Tibial nerve (tissue), 4 donors: ENCODE data around the gene FAM83B.

Experiments used
- EP300 ChIP-seq, 2 donors: sonication (generic); formaldehyde crosslinking; IDR thresholded peaks; one replicate each; pipeline ENCODE4 v1.6.1; 2017; ENCODE audit warnings: antibody characterized with exemption in 2 of 2, mild to moderate bottlenecking in 1 of 2
- POLR2A ChIP-seq, 2 donors: fragments of 450-650 bp; IDR thresholded peaks; one replicate each; pipeline ENCODE4 v1.6.1; 2017; ENCODE audit warnings: antibody characterized with exemption in 2 of 2, mild to moderate bottlenecking in 2 of 2, moderate library complexity in 2 of 2
- TF ChIP-seq, protein P1 (sequence below), 5 experiments: fragments of 200-600 bp in 3 of 5; fragments of 450-650 bp in 2 of 5; sonication (generic) in 3 of 5; IDR thresholded peaks; one replicate each; pipeline ENCODE4 v1.5.1; 2016 to 2019; ENCODE audit warnings: antibody characterized with exemption in 5 of 5, mild to moderate bottlenecking in 3 of 5, moderate library complexity in 2 of 5

DNA sequence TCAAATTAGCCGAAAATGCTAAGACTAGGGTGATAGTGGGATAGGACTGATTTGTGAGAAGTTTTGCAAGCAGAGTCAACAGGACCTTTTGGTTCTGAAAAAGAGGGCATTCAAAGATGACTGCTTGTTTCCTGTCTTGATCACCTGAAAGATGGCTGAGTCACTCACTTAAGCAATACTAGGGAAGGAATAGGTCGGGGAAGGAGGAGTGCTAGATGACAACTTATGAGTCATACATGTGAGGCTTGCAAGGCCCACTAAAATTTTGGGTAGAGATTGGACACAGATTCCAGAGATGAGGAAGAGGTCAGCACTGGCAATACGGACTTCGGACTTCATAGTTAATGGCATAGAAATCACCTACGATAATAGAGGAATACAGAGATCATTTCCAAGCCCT lies 89.2 kb downstream of the FAM83B start:
- TF ChIP-seq, protein P1, sequence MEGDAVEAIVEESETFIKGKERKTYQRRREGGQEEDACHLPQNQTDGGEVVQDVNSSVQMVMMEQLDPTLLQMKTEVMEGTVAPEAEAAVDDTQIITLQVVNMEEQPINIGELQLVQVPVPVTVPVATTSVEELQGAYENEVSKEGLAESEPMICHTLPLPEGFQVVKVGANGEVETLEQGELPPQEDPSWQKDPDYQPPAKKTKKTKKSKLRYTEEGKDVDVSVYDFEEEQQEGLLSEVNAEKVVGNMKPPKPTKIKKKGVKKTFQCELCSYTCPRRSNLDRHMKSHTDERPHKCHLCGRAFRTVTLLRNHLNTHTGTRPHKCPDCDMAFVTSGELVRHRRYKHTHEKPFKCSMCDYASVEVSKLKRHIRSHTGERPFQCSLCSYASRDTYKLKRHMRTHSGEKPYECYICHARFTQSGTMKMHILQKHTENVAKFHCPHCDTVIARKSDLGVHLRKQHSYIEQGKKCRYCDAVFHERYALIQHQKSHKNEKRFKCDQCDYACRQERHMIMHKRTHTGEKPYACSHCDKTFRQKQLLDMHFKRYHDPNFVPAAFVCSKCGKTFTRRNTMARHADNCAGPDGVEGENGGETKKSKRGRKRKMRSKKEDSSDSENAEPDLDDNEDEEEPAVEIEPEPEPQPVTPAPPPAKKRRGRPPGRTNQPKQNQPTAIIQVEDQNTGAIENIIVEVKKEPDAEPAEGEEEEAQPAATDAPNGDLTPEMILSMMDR (IDR thresholded peaks at IDR 0.05): no peak
- TF ChIP-seq EP300 (IDR thresholded peaks at IDR 0.05) (no peak), POLR2A (IDR thresholded peaks at IDR 0.05) (no peak)
